Dermis blood vessel endothelial cell (primary cell): ENCODE data around the gene LMBR1. TPM values are rescaled to one million over a fixed set of nuclear protein-coding genes. Genes with fewer than 3 reads are reported as not detected.
"Not testable (repeated sequence)": the region's sequence is repeated elsewhere in the genome, so short reads cannot be mapped to it uniquely, and the experiment has no call there.

Experiments
- DNase-seq: peaks from one replicate; pipeline ENCODE4 v3.0.0; 2010
- total RNA-seq: library from RNA; depleted of rRNA; stranded (reverse); fragments of >200 nt; gene quantifications from 2 replicates; pipeline ENCODE4 v1.2.3, GENCODE V29; 2014

Gene LMBR1
- total RNA-seq, 1 donor from 2014 or later: 194 TPM

DNA sequence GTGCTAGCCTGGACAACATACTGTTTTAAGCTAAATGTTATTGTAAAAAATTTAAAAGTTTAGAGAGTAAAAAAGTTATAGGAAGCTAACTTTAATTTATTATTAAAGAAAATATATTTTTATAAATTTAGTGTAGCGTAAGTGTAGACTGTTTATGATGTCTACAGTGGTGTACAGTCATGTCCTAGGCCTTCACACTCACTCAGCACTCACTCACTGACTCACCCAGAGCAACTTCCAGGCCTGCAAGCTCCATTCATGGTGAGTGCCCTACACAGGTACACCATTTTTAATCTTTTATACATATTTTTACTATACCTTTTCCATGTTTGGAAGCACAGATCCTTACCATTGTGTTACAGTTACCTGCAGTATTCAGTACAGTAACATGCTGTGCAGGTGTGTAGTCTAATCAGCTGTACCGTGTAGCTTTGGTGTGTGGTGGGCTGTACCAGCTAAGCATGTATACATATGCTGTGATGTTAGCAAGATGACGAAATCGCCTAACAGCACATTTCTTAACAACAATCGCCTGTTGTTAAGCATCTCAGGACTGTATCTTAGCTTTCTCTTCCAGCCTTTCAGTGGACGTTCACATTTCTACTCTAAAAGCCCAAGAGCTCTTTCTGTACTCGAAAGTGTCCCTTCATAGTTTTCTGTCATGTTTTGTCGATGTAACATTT is 240.0 kb downstream of the LMBR1 start:
- DNase-seq: no peak

DNA sequence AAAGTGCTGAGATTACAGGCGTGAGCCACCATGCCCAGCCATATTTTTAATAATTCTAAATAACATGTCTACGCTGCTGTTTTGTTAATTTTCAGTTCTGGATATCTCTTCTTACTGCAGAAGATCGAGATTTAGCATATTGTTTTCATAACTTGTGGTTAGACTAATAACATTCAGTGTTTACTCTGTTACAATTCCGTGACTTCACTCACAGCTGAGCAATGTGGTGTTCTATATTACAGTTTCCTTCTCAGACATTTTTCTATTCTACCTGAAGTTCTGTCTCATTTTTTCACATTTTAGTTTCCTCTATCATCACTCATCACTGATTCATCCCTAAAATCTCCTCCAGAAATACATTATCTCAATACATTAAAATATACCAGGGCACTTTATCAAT is 241.5 kb downstream of the LMBR1 start:
- DNase-seq: no peak

DNA sequence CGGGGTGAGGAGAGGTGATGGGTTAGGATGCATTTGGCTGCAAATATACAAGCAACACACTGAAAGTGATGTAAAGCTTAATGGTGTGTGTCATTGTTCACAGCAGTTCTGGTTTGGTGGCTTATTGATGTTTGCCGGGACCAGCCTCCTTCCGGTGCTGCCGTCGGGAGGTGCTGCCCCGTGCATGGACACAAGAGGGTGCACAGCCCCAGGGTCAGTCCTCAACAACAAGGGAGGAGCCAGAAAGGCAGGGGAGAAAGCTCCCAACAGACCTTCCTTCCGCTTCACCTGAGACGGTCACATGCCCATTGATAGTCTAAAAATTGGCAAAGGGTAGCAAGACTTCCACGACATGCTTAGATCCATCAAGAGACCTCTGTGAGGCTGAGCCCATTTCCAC is 242.9 kb downstream of the LMBR1 start:
- DNase-seq: peak; percentile 28

DNA sequence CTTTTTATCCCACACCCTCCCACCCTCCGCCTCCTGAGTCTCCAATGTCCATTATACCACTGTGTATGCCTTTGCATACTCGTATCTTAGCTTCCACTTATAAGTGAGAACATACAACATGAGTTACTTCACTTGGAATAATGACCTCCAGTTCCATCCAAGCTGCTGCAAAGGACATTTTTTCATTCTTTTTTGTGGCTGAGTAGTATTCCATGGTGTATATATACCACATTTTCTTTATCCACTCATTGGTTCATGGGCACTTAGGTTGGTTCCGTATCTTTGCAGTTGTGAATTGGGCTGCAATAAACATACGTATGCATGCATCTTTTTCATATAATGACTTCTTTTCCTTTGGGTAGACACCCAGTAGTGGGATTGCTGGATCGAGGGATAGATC is 245.7 kb downstream of the LMBR1 start:
- not testable (repeated sequence) for DNase-seq

DNA sequence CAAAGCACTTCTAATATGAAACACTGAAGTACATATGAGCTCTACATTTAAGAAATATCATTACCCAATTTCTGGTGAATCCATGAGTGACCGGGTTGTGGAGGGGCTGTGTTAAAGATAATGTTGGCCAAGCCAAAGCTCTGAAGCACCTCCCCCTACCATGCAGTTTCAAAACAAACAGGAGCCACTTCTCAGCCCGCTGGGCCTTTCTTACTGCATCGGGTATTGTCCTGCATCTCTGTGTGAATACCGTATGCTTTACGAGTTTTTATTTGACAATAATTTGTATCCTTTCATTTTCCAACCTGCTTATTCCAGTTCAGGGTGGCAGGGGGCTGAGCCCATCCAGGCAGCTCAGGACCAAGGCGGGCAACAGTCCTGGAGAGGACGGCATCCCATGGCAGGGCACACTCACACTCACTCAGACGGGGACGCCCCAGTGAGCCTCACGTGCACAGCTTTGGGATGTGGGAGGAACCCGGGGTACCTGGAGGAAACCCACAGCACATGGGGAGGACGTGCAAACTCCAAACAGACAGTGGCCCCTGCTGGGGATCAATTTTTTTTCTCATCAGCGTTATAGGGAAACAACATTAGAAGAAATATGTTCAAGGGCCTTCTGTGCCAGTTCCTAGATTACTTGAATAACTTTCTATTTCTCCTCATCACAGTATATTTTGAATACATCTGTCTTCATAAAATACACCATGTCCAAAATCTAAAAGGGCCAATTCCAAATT is 250.5 kb downstream of the LMBR1 start:
- DNase-seq: no peak

DNA sequence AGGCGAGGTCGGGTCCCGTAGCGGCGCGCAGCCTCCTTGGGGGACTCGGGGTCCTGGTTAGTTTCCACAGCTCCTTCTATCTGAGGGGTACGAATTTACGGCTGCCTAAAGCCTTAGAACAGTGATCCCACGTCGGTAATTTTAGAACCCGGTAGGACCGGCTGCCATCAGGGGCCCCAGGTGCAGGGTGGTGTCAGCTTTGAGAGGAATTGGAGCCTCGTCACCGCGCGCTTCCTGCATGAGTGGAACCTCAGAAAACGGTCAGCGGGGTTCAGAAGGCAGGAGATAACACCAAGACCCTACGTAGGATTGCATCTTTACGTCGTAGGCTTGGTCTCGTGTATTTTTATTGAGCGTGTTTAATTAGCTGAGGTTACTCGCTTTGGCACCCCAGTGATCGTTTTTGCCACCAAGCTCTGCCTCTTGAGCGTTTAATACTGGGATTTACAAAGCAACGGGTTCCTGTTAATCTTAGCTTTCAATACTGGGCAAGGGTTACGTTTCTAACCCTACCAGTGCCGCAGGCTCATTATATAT is 252.0 kb downstream of the LMBR1 start:
- DNase-seq: peak; percentile 40

DNA sequence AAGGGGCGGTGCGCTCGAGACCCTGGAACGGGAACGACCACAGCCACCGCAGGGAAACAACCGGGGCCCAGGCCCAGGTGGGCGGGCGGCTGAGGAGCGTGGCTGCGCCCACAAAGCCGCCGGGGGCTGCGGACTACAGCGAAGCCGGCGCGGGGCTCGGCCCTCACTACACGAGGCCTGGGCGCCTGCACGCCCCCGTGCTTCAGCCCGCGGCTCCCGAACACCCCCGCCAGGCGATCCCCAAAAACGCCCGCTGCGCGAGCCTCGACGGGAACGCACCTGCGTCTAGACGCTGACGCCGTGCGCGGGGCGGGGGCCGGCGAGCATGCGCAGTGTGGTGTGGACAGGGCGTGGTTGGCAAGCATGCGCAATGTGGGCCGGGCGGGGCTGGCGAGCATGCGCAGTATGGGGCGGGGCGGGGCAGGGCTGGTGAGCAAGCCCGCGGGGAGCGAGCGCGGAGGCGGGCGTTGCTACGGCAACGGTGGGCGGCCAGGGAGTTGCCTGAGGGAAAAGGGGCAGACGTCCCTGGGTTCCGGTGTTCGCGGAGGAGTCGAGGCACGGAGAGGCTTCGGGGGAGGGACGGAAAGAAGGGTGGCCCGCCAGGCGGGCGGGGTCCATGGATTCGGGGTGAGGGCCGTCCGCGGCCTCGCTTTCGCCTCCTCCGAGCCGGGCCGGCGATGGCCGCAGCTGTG is 252.6 kb downstream of the LMBR1 start, which contains the start of gene RNF32:
Gene RNF32 (plus strand): TSS at position 518 of the 692 bp plus-strand sequence. CDS start 3,104 bp downstream, outside the sequence.
- peak; percentile 94 for DNase-seq

DNA sequence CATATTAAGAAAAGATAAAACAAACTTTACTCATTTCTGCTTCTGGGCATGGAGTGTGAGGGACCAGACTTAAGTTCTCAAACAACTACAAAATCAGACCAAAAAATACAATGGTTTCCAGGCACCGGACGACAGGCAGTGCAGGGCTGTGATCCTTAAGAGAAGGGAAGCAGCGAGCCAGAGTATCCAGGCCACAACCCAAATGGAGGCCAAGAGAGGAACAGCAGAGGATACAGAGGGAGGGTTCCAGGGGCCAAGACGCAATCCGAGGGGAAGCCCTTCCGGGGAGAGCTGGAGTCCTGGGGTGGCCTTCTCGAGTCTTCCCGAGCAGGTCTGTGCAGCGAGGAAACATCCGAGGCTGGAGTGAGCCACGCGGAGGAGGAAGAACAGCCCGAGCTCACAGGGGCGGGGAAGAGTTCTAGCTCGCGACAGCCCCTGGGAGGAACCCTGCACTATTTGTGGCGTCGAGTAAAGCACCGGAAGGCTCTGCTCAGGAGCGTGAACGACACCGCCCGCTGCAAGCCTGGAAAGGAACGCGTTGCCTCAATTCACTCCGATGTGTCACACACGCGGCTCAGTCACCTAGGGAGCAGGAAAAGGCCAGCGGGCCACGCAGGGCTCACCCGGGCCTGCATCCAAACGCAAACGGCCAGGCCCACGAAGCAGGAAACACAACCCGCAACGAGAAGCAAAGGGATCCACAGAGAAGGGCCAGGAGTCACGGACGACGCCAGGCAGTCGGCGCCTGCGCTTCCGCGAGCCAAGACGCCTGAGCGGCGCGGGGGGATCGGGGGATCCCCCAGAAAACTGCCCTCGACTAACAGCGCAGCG is 253.3 kb downstream of the LMBR1 start:
- no peak for DNase-seq

DNA sequence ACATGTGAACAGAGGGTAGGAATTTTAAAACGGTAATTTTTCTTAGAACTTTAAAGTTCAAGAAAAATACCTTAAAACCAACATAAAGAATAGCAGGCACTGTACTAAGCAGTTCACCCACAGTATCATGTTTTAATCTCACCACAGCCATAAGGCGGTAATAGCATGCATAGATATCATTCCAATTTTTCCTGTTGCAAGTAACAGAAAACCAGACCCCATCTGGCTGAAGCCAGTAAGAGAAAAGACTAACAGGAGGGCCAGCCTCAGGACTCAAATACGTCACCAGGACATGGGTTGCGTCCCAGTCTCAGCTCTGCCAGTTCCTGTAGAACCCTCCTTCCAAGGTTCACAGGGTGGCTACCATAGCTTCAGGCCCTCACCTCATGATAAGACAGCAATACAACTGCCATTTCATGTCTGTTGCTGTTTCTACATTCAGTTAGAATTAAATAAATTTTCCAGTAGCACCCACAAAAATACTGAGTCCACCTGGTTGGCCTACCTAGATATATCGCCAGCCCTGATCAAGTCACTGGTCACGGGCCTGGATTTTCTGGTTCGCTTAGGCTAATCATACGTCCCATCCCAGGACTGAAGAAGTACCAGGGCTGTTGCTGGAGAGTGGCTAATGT is 254.4 kb downstream of the LMBR1 start:
- DNase-seq: no peak

DNA sequence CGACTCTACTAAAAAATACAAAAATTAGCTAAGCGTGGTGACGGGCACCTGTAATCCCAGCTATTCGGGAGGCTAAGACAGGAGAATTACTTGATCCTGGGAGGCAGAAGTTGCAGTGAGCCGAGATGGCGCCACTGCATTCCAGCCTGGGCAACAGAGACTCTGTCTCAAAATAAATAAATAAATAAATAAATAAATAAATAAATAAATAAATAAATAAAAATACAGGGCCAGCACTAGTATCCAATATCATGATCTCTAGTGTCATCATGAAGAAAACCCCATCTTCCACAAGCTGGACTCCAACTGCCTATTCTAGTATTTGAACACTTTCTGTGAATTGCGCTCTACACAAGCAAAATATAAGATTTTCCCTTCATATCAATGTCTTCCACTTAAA is 255.9 kb downstream of the LMBR1 start:
- not testable (repeated sequence) for DNase-seq

DNA sequence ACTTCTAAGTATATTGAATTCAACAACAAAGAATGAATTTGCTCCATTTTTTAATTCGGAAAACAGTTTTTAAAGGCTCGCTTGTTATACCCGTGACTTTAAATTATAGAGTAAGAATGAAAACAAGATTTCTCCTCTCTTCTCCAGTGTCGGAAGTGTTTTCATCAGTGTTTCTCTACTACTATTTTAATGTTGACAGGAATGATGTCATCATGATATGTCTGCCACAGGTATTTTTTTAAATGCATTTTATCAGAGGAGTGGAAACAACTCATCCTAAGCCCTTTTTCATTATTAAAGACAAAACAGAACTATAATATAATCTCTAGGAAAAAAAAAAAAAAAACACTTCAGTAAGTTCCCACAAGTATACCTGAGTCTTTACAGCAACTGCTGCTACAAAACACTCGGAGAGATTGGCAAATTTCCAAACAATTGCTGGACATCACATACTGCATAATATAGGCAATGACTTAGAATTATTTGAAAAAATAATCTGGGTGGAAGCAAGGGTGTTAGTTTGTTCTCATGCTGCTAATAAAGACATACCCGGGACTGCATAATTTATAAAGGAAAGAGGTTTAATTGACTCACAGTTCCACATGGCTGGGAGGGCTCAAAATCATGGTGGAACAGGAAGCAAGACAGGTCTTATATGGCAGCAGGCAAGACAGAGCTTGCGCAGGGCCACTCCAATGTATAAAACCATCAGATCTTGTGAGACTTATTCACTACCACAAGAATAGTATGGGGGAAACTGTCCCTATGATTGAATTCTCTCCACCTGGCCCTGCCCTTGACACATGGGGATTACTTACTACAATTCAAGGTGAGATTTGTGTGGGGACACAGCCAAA is 257.2 kb downstream of the LMBR1 start:
- DNase-seq: no peak

DNA sequence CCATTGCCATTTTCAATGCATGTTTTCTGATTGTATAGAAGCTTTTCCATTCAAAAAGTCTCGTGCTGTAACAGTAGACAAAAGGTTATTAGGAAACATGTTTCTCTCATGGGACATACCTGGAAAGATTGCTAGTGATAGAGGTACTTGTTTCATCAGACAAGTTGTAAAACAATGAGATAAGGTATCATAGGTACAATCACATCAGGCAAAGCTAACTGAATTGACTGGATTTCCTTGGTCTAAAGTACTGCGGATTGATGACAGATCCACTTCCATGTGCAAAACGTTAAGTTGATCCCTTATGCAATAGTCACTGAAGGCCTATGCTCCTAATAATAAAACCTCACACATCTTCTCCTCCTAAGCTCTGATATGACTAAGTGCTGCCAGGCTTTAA is 258.9 kb downstream of the LMBR1 start:
- no peak for DNase-seq

DNA sequence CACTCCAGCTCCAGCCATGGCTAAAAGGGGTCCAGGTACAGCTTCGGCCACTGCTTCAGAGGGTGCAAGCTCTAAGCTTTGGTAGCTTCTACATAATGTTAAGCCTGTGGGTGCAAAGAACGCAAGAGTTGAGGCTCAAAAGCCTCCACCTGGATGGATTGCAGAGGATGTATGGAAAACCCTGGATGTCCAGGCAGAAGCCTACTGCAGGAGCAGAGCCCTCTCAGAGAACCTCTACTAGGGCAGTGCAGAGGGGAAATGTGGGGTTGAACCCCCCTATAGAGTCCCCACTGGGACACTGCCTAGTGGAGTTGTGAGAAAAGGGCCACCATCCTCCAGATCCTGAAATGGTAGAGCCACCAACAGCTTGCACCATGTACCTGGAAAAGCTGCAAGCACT is 263.1 kb downstream of the LMBR1 start:
- DNase-seq: no peak

DNA sequence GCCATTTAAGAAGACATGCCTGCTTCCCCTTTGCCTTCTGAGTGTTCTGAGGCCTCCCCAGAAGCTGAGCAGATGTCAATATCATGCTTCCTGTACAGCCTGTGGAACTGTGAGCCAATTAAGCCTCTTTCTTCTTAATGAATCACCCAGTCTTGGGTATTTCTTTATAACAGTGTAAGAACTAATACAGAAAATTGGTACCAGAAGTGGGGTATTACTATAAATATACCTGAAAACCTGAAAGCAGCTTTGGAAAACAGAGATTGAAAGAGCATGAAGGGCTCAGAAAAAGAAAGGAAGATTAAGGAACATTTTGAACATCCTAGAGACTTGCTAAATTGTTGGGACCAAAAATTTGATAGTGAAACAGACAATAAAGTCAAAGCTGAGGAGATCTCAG is 264.4 kb downstream of the LMBR1 start:
- DNase-seq: no peak

Other genes starting within 250 kb of the LMBR1 start
- 20.6 and 23.0 TPM in 2 replicates for gene NOM1, start 56.5 kb upstream of the LMBR1 start, total RNA-seq
- not detected in 2 replicates for gene MNX1, start 117.5 kb upstream of the LMBR1 start, total RNA-seq
- gene UBE3C, start 245.7 kb upstream of the LMBR1 start, total RNA-seq: 116 and 129 TPM in 2 replicates